Left lung (tissue), 10 donors: ENCODE measurements around the gene PCBP1. TPM values are rescaled to one million over a fixed set of nuclear protein-coding genes. Genes with fewer than 3 reads are reported as not detected.

Source experiments
- ATAC-seq: fragments of 200-7000 bp; cut with Tn5 transposase; one replicate; pipeline ENCODE4 v1.9.1; 2020; ENCODE audit warnings: moderate library complexity
- DNase-seq, 4 donors: peaks; one replicate each; pipeline ENCODE4 v3.0.0-alpha.2; 2013 to 2020
- H3K27ac ChIP-seq, 2 donors: fragments of 200-600 bp; sonication (generic) in 1 of 2; one replicate each; pipeline versions ENCODE4 v1.5.0 to v1.8.0; 2020 to 2021
- H3K27me3 ChIP-seq, 2 donors: fragments of 200-600 bp; sonication (generic) in 1 of 2; one replicate each; pipeline versions ENCODE4 v1.5.0 to v1.8.0; 2020 to 2021
- H3K36me3 ChIP-seq, 2 donors: fragments of 200-600 bp; sonication (generic) in 1 of 2; one replicate each; pipeline versions ENCODE4 v1.5.0 to v1.8.0; 2020 to 2021
- H3K4me1 ChIP-seq, 2 donors: fragments of 200-600 bp; one replicate each; pipeline ENCODE4 v1.8.0; 2021
- H3K4me3 ChIP-seq, 2 donors: fragments of 200-600 bp; sonication (generic) in 1 of 2; one replicate each; pipeline versions ENCODE4 v1.5.0 to v1.8.0; 2020 to 2021; ENCODE audit warnings: mild to moderate bottlenecking in 1 of 2
- H3K9me3 ChIP-seq, 2 donors: fragments of 200-600 bp; sonication (generic) in 1 of 2; one replicate each; pipeline versions ENCODE4 v1.5.0 to v1.8.0; 2020 to 2021
- intact Hi-C, 2 donors: fragments of 100-400 bp; cut with DNase I; formaldehyde crosslinking; loops; one replicate each; pipeline versions ENCODE4 v1.11.2 to v1.14.2; 2022
- polyA plus RNA-seq, 6 donors: library from polyadenylated mRNA; unstranded; fragments of 120-200 nt; gene quantifications; one replicate each; pipeline ENCODE4 v1.2.1, GENCODE V29; 2013; ENCODE audit not compliant: insufficient read length in 6 of 6
- total RNA-seq, 2 donors: library from RNA; stranded (reverse); fragmentation: NEBNext Ultra II Directional; extraction: Animal tissue kit (Norgen Biotek cat#: 25700); gene quantifications; one replicate each; pipeline ENCODE4 v1.2.1, GENCODE V29; 2021
- TF ChIP-seq, protein P1 (sequence below), 2 donors: fragments of 200-600 bp; sonication (generic) in 1 of 2; IDR thresholded peaks; one replicate each; pipeline versions ENCODE4 v1.5.0 to v1.8.0; 2021; ENCODE audit warnings: antibody characterized with exemption in 2 of 2
- donor health status: DM: no; HTN: yes; CAD: no.
- donor health status: DM: no; HTN: no; CAD: no.

The PCBP1 gene
- total and polyA plus RNA-seq, 8 donors = 172 to 404 (median 226) TPM

DNA sequence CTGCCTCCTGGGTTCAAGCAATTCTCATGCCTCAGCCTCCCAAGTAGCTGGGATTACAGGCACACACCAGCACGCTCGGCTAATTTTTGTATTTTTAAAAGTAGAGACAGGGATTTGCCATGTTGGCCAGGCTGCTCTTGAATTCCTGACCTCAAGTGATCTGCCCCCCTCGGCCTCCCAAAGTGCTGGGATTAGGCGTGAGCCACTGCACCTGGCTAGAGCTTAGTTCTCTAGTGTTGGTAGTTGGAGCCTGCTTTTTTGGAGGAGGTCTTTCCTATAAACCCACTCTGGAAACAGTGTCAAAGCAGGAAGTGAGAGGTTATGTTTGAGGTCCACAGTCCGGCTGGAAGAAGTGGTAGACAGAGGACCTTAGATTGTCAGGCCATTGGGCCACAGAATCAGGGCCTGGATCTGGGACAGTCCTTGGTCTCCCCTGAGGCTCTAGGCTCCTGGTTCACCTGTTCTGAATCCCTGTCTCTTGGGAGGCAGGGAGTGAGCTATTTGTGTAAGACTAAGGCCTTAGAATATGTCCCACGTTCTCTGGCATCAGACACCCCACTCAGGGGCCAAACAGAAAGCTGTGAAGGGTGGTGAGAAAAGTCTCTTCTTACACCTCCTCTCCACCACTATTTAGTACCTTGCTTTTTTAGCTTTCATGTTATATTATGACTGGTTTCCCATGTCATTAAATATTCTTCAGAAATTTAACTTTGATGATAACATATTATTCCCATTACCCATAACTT lies 34.5 kb downstream of the PCBP1 start:
- intact Hi-C loops = loop anchor here in 1 of 2 donors (5.0 kb wide), 1 partner anchor 34 kb away; the partner anchor contains the start of gene PCBP1
- Histone ChIP-seq H3K27me3 (no peaks in the 10 kb centered on the region), H3K36me3 (no peaks in the 10 kb centered on the region), H3K4me3 (no peak overlapping the region), H3K27ac (peak overlapping the region in 1 of 2 donors; percentile 99), H3K9me3 (no peaks in the 10 kb centered on the region), H3K4me1 (peaks cover 4 to 68% of the 10 kb centered on the region in 2 donors)
- DNase-seq (peak in 1 of 4 donors; percentile 21), ATAC-seq (no peak)
- TF ChIP-seq, protein P1, sequence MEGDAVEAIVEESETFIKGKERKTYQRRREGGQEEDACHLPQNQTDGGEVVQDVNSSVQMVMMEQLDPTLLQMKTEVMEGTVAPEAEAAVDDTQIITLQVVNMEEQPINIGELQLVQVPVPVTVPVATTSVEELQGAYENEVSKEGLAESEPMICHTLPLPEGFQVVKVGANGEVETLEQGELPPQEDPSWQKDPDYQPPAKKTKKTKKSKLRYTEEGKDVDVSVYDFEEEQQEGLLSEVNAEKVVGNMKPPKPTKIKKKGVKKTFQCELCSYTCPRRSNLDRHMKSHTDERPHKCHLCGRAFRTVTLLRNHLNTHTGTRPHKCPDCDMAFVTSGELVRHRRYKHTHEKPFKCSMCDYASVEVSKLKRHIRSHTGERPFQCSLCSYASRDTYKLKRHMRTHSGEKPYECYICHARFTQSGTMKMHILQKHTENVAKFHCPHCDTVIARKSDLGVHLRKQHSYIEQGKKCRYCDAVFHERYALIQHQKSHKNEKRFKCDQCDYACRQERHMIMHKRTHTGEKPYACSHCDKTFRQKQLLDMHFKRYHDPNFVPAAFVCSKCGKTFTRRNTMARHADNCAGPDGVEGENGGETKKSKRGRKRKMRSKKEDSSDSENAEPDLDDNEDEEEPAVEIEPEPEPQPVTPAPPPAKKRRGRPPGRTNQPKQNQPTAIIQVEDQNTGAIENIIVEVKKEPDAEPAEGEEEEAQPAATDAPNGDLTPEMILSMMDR (IDR thresholded peaks at IDR 0.05) = no peak

DNA sequence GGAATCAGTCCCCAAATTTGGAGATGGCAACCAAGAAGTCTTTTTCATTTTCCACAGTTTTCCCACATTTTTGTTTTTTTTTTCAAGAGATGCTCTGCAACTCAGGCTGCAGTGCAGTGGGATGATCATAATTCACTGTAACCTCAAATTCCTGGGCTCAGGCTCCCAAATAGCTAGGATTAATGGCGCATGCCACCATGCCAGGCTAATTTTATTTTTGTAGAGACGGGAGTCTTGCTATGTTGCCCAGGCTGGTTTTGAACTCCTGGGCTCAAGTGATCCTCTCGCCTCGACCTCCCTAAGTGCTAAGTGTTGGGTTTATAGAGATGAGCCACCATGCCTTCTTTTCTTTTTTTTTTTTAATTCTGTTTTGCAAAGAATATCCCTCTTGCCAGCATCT lies 35.2 kb downstream of the PCBP1 start:
- Histone ChIP-seq H3K4me1 (peaks cover 4 to 68% of the 10 kb centered on the region in 2 donors), H3K36me3 (no peaks in the 10 kb centered on the region), H3K4me3 (no peak overlapping the region), H3K27me3 (no peaks in the 10 kb centered on the region), H3K27ac (peak overlapping the region in 1 of 2 donors; percentile 99), H3K9me3 (no peaks in the 10 kb centered on the region)
- ATAC-seq (no peak), DNase-seq (peak in 1 of 4 donors; percentile 10)
- intact Hi-C loops = loop anchor here in 1 of 2 donors (5.0 kb wide), 1 partner anchor 35 kb away; the partner anchor contains the start of gene PCBP1
- TF ChIP-seq, protein P1 (IDR thresholded peaks at IDR 0.05) = no peak

DNA sequence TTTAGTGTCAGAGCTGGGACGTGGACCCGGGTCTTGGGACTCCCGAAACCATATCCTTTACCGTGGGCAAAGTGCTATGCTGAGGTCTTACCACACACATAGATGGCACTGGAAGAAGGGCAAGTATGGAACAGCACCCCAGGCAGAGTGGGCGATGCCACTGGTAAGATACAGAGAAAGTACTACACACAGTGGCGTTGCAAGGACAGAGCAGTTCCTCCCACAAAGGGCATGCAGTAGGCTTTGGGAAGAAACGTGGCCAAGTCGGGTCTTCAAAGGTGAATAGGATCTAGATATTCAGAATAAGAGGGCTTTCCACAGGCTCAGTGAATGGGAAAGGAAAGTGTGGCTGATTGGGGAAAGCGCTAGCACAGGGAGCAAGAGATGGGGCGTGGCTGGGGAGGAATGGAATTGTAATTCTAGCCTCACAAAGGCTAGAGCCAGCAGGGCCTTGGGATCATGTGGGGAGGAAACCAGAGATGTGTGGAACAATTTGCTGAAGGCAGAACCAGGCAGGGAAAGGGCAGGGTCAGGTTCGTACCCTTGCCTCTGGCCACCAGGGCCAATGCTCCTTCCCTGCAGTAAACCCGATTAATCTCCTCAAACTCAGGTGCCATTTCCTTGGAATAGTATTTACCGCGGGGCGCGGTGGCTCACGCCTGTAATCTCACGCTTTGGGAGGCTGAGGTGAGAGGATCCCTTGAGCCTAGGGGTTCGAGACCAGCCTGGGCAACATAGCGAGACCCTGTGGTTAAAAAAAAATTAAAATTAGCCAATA lies 36.0 kb downstream of the PCBP1 start:
- TF ChIP-seq, protein P1 (IDR thresholded peaks at IDR 0.05) = no peak
- Histone ChIP-seq H3K9me3 (no peaks in the 10 kb centered on the region), H3K27ac (peak overlapping the region; percentile 99 to 100), H3K4me1 (peaks cover 4 to 68% of the 10 kb centered on the region in 2 donors), H3K36me3 (no peaks in the 10 kb centered on the region), H3K4me3 (peak overlapping the region; percentile 46 to 52), H3K27me3 (no peaks in the 10 kb centered on the region)
- peak in 2 of 4 donors; percentile 63 to 70 for DNase-seq
- peak; percentile 48 for ATAC-seq
- intact Hi-C loops = loop anchor here in 1 of 2 donors (5.0 kb wide), 1 partner anchor 36 kb away; the partner anchor contains the start of gene PCBP1

DNA sequence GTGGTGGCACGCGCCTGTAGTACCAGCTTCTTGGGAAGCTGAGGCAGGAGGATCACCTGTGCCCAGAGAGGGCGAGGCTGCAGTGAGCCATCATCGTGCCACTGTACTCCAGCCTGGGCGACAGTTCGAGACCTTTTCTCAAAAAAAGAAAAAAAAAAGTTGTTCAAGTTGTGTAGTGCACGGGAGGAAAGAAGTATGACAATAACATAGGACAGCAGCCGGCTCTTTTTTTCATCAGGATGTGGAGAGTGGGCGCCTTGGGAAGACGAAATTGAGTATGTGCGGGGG lies 36.5 kb downstream of the PCBP1 start:
- intact Hi-C loops = loop anchor here in 1 of 2 donors (5.0 kb wide), 1 partner anchor 36 kb away; the partner anchor contains the start of gene PCBP1
- ATAC-seq (no peak), DNase-seq (no peak)
- Histone ChIP-seq H3K4me3 (peak overlapping the region; percentile 46 to 52), H3K9me3 (no peaks in the 10 kb centered on the region), H3K4me1 (peaks cover 4 to 65% of the 10 kb centered on the region in 2 donors), H3K27ac (peak overlapping the region; percentile 99 to 100), H3K36me3 (no peaks in the 10 kb centered on the region), H3K27me3 (no peaks in the 10 kb centered on the region)
- TF ChIP-seq, protein P1 (IDR thresholded peaks at IDR 0.05) = no peak
